Embryonic facial prominence (tissue), 1 donor: ENCODE results near the gene SLC6A4.
"Not testable (repeated sequence)": the region's sequence is repeated elsewhere in the genome, so short reads cannot be mapped to it uniquely, and the experiment has no call there.

Experiments
- DNase-seq: peaks from one replicate; pipeline ENCODE4 v3.0.0-alpha.2; 2016; ENCODE audit errors: extremely low spot score

The SLC6A4 gene

DNA sequence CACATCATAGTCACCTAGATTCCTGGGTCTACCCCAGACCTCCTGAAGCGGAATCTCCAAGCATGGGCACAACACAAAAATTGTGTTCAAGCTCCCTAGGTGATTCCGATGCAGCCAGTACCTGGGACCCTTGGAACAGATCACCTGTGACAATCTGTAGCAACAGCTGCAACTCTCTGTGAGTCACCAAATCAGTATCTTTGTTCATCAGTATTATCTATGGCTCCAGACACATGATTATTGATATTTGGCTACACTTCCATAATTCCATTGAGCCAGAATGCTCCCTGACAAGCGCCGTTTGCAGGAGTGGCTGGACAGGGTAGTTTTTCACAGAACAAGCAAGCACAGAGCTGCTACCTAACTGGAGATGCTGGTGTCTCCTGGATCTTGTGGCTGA is 16.2 kb downstream of the SLC6A4 start:
- DNase-seq: no peak

DNA sequence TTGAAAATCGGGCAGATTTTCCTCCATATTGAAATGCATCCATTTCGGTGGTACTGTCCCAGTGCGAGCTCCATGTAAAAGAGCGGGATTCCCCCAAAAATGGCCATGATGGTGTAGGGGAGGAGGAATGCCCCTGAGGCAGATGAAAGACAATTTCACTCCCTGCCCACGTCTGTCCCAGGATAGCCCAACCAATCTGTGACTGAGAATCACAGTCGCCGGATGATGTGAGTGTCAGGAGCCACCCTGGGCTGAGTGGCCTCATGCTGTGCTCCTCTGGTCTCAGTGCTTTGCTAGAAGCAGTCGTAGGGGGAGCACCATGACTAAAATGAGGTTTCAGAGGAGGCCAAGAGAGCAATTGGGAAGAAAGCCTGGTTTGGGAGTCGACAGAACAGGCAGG is 16.7 kb downstream of the SLC6A4 start:
- no peak for DNase-seq

GRCh38 chr17:30217746-30218245 is 17.7 kb downstream of the SLC6A4 start:
- no peak for DNase-seq

DNA sequence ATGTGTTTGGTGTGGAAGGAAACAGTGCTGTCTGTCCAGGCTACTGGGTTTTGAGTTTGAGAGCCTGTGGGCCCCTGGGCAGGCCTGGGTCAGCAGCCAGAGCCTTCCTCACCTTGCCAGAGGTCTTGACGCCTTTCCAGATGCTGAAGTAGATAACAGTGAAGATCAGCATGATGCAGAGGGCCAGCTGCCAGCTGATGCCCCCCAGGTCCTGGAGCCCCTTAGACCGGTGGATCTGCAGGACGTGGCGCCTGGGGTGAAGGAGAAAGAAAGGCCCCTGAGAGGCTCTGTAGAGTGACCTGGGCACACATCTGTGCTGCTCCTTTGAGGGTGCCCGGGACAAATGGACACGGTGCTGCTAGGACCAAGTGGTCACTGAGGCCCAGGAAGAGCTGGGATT is 18.4 kb downstream of the SLC6A4 start:
- DNase-seq: no peak

- no peak for DNase-seq
Measured at GRCh38 chr17:30212750-30213149, 22.7 kb downstream of the SLC6A4 start.

- no peak for DNase-seq
Measured at GRCh38 chr17:30211371-30211770, 24.1 kb downstream of the SLC6A4 start.

DNA sequence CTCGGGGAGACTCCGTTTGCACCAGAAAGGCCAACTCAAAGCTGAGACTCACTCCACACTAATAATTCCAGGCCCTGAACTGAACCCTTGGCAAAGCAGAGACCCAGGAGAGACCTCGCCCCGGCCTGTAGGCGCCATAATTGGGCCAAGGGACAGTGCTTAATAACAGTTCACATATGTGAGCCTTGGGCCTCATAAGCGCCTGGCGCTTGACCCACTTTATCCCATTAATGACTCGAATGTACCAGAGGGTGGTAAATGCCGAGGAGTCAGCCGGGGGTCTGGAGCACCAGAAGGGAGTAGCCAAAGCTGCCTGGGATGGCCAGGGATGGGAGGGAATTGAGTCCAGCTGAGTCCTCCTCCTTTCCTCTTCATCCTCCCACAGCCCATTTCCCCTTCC is 24.6 kb downstream of the SLC6A4 start:
- DNase-seq: no peak

DNA sequence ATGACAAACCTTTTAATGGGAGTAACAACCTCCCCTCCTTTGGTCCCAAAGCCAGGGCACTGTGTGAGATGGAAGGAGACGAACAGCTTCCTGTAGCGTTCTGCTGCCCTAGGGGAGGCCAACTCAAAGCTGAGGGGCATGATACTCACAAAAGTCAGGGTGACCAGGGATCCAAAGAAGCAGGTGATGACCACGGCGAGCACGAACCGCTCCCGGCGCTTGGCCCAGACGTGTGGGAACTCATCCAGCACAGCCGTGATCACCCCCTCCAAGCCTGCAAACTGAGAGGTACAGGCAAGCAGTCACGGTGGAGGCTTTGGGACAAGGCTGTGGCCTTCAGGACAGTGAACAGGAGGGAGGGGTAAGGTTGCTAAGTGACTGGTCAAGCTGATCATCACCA is 25.1 kb downstream of the SLC6A4 start:
- DNase-seq: no peak

DNA sequence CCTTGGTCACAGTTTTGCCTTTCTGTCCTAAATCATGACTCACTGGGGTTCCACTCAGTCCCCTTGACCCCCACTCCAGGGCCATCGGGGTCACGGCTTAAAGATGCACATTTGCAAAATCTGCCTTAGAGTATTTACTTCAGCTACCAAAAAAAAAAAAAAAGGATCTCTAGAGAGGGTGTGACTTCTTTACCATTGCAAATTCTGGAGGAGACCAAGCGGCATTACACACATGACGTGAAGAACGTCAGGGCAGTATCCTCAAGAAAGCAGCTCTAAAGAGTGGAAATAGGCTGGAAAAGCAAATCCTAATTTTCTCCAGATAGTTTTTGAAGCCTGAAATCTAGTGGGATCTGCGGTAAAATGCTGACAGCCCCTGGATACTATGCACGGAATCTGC is 25.6 kb downstream of the SLC6A4 start:
- no peak for DNase-seq

DNA sequence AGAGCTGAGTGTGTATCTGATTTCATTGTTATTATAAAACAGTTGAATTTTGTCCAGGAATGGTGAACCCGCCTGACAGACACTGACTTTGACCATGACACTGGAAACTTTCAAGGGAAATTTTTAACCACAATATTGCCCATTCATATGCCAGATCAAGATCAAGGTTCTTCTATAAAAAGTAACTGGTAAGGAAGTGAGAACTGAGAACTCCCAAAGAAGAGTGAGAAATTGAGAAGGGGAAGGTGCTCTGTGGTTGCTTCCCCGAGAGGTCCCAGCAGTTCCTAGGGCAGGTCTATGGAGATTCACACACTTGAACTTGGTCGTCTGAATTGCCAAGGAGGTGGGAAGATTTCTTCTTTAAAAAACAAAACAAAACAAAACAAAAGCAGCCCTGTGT is 27.3 kb downstream of the SLC6A4 start:
- no peak for DNase-seq

DNA sequence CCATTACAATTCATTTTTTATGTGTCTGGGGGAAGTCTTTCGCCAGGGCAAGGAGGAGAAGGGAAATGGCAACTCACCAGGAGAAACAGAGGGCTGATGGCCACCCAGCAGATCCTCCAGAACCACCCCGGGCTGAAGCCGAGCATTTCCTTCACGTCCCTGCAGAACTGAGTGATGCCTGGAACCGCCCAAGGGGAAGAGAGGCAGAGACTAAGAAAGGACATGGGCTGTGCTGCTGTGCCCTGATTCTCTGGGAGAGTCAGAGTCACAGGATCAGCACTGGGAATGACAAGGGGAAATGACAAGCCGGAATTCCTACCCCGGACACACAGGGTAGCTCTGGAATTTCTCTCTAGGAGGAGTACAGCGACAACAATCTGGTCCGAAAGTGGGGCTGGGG is 27.8 kb downstream of the SLC6A4 start:
- no peak for DNase-seq

GRCh38 chr17:30203471-30203981 is 32.0 kb downstream of the SLC6A4 start:
- no peak for DNase-seq

GRCh38 chr17:30200656-30201055 is 34.8 kb downstream of the SLC6A4 start:
- DNase-seq: not testable (repeated sequence)

DNA sequence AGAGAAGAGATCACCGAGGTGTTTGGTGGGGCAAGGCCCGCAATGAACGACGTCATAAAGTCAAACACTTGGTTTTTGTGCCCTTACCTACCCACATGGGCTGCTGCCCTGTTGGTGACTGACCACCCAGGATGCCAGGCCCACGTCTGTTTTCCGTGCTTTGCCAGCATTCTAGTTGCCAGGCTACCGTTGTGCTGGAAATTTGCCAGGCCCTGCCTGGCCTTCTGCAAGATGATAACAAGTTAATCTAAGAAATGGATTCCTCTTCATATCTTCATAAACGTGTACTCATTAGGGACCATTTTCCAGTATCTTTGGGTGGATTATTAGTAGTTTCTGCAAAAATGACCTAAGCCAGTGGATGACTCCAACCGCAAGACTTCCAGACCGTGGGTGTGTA is 35.4 kb downstream of the SLC6A4 start:
- no peak for DNase-seq

DNA sequence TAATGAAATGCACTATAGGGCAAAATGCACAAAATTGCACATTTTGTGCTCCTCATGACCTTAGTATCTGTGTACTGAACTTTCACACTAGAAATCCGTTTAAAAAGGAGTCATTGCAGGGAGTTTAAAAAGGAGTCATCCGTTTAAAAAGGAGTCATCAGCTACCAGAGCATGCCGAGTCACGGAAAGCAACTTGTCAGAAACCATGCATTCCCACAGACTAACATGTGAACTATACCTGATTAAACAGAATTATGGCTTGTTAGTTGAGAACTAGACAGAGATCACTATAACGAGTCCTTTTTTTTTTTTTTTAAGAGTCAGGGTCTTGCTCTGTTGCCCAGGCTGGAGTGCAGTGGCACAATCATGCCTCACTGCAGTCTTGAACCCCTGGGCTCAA is 35.9 kb downstream of the SLC6A4 start:
- DNase-seq: no peak

- DNase-seq: no peak
Measured at GRCh38 chr17:30197416-30197815, 38.1 kb downstream of the SLC6A4 start.

DNA sequence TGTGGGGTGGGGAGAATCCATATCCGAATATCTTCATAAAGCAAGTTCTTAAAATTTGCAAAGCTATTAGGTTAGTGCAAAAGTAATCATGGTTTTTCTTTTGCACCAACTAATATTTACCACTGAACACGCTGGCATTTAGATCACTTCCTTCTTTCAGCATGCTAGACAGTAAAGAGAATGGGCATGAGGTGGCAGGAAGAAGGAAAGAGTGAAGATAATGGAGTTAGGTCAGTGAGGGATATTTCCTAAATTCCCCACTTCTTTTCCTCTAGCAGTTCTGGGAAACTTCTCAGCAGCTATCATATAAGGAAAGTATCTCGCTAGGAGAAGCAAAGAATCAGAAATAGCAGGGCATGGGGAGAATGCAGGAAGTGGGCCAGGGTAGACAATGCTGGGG is 39.0 kb downstream of the SLC6A4 start:
- no peak for DNase-seq

DNA sequence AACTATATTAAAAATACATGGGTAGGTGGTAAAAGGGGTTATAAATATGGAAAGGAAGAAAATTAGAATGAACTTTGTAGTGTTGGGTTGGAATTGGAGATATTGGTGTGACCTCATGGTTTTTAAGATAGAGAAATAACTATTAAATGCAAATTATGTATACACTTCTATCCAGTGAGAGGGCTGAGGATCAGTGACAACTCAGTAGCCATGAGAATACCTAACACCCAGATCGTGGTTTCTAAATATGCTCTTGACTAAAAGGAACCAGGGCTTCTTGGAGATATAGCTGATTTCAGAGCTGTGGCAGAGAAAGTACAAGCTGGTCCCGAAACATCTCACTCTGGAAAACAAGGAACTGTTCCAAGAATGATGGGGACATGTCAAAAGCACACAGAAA is 44.4 kb downstream of the SLC6A4 start:
- no peak for DNase-seq

- no peak for DNase-seq
Measured at GRCh38 chr17:30188211-30188939, 47.1 kb downstream of the SLC6A4 start.

GRCh38 chr17:30187573-30187972 is 47.9 kb downstream of the SLC6A4 start:
- no peak for DNase-seq

- DNase-seq: no peak
Measured at GRCh38 chr17:30186761-30187160, 48.7 kb downstream of the SLC6A4 start.

GRCh38 chr17:30176855-30177254 is 58.6 kb downstream of the SLC6A4 start:
- DNase-seq: no peak

GRCh38 chr17:30174556-30174955 is 60.9 kb downstream of the SLC6A4 start:
- DNase-seq: no peak

DNA sequence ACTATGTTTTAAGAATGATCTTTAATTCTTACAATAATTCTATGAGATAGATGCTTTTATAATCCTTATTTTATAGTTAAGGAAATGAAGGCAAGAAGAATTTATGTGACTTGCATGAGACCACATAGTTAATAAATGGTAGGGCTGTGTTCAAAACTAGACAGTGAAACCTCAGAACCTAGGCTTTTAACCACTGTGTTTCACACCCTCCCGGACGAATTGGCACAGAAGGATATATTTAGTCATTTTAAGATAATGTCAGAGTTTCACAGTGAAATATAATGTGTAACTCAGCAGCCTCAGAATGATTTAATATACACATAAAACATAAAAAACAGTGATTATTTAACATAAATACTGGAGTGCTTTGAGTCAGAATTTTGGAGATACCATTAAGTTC is 61.8 kb downstream of the SLC6A4 start:
- no peak for DNase-seq
